ENCODE results near the gene IP6K3.

DNA sequence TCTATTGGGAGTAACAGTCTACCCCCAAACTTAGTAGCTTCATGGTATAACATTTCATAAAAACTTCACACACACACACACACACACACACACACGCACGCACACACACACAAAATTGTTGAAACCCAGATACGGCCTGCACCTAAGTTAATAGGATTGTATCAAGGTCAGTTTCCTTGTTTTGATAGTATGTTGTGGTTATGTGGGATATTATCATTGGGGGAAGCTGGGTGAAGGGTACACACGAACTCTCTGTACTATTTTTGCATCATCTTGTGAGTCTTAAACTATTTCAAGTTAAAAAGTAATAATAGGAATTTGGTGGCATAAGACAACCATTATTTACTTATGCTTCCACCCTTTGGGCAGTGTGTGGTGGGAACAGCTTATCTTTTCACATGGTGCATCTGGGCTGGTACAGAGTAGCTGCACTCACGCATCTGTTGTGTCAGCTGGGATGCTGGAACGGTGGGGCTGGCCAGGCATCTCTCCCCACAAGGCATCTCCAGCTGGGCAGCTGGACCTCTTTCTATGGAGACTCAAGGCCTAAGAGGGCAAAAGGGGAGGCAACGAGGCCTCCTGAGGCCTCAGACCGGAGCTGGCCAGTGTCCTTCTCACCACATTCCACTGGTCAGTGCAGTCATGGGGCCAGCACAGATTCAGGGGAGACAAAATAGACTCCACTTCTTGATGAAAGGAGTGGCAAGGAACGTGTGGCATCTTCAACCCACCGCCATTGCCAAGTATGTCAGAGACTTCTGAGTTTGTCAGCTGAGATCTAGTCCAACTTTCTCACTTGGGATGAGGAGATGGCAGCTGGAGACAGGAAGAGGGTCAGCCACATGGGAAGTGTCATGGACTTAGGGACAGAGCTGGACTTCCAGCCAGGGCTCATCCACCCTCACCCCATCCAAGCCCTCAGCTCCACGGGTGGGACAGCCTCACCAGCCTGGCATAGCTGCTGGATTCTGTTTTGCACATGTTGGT lies 20.5 kb upstream of the IP6K3 start:
- TF ChIP-seq, protein P1, sequence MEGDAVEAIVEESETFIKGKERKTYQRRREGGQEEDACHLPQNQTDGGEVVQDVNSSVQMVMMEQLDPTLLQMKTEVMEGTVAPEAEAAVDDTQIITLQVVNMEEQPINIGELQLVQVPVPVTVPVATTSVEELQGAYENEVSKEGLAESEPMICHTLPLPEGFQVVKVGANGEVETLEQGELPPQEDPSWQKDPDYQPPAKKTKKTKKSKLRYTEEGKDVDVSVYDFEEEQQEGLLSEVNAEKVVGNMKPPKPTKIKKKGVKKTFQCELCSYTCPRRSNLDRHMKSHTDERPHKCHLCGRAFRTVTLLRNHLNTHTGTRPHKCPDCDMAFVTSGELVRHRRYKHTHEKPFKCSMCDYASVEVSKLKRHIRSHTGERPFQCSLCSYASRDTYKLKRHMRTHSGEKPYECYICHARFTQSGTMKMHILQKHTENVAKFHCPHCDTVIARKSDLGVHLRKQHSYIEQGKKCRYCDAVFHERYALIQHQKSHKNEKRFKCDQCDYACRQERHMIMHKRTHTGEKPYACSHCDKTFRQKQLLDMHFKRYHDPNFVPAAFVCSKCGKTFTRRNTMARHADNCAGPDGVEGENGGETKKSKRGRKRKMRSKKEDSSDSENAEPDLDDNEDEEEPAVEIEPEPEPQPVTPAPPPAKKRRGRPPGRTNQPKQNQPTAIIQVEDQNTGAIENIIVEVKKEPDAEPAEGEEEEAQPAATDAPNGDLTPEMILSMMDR (IDR thresholded peaks at IDR 0.05) = no peak
- TF ChIP-seq POLR2A (IDR thresholded peaks at IDR 0.05) = no peak
- no peak for TF ChIP-seq POLR2AphosphoS5 (IDR thresholded peaks at IDR 0.05)
